ENCODE results near the gene GGTLC1.

DNA sequence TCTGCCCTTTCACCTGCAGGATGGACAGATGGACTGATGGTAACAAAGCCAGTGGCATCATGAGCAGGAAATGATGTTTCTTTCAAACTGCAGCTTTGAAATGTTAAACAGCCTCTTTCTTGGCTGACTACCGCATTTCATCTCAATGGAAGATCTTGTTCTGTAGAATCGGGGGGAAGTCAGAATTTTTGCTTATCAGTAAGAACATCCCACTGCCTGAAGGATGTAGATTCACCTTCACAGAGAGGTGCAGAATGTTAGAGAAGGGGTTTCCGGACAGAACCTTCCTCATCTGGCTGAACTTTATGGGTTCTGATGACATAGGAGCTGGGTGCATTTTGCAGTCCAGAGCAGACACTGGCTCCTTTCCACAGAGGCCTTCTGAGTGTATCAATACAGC is 32.7 kb downstream of the GGTLC1 start:
- no peak for TF ChIP-seq CTCF (IDR thresholded peaks at IDR 0.05)
- TF ChIP-seq POLR2A (IDR thresholded peaks at IDR 0.05), result no peak
